HPDE6-E6E7 (cell line): ENCODE data around the gene OSBPL10.
"Not testable (repeated sequence)": the region's sequence is repeated elsewhere in the genome, so short reads cannot be mapped to it uniquely, and the experiment has no call there.

Experiments
- DNase-seq: peaks from one replicate; pipeline ENCODE4 v3.0.0; 2011; ENCODE audit warnings: missing footprints; ENCODE audit errors: extremely low spot score

OSBPL10 gene

DNA sequence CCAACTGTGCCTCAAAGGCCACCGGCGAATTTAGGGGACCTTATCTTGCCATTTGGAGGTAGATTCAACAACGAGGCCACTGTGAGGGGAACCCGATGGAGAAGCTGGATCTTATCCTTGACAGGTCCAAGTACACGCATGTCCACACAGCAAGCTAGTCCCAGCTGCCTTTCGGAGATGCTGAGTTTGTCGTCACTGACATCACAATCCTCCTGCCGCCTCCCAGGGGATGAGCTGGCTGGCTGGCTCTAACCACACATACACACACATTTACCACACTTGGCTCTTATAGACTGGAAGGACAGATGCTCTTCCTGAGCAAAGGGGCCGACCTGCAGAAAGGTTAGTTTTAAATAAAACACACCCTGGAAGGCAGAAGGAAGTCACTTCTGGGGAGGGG is 272.1 kb downstream of the OSBPL10 start:
- DNase-seq, result no peak

DNA sequence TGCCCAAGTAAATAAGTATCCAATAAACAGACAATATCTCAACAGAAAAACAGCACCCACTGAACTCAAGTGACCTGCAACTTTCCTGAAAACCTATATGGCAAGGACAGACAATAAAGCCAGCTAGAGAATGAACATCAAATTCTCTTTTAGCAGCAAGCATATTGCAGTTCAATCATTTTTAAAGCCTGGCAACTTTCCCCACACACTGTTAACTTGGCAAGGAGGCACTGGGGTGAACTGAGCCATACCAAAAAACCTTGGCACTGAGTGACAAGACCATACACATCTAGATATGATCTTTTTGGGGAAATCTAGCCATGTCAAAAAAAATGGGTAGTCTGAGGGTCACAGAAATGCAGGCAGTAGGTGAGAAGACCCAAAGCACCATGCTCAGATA is 273.8 kb downstream of the OSBPL10 start:
- DNase-seq, result no peak

DNA sequence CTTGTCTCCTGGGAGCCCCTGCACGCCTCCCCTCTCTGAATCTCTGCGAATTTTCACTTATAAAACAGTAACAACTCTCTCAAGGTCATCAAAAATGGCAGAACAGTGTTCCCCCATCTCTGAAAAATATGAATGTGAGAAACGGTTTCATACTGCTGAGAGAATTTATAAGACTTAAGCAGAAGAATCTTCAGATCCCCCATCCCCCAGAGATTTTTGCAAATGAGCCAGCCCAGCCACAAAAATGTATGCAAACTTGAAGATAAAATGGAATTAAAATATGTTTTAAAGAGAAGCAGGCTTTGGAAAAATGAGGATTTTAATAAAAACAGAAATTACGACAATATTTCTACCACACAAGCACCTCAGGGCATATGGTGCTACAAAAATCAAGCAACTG is 275.3 kb downstream of the OSBPL10 start:
- no peak for DNase-seq

DNA sequence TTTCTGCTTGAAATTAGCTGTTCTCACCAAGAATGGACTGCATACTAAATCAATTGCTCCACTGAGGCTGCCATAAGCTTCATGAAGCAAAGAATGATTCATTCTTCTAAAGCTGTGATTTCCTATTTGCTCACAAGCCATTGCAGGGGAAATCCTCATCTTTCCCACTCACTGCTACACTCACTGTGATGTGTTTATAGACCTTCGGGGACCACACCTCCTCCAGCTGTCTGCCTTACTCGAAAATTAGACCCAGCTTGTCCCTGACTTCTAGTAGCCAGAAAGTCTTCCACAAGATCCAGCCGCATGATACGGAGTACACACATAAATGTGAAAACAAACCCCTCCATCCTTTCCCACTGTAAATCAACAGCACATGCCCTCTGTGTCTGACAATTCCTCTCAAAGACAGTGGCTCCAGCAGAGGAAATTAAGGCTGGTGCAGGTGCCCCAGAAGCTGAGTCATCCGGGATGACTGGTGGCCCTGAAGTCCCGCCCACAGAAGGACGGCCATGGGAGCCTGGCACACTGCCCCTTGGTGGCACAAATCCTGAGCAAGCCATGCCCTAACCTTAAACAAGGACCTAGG is 276.4 kb downstream of the OSBPL10 start:
- DNase-seq, result peak; percentile 23

DNA sequence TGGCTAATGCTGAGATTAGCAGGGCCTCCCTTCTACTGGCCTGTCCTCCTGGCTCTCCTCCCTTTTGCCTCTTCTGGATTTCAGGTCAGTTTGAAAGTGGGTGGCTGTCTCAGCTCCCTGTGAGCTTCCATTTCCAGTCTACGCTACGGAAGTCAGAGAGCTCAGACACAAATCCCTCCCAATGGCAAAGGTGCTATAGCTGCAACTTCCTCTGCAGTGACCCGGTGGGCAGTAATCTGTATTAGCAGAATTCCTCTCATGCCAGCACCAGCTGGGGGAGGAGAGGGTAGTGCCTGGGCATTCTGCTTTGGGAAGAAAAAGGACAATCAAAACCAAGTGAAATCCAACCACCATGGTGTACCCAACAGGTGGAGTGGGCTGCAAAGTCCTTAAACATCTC is 276.9 kb downstream of the OSBPL10 start:
- DNase-seq, result no peak

DNA sequence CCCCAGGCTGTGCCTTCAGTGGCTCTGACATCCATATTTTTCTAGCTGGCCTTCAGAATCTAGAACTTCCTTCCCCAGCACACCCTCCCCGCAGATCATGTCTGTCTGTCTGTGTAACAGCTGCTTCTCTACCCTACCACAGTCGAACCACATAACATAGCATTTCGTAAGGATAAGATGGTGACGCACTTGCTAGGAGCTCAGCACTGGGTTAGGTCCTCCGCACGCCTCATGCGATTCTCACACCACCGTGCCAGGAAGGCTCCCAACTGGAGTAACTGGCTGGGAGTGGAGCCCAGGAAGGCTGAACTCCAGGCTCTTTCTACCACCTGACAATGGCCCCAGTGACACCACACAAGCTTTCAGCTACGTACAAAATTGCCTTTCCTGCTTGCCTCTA is 279.8 kb downstream of the OSBPL10 start:
- no peak for DNase-seq

DNA sequence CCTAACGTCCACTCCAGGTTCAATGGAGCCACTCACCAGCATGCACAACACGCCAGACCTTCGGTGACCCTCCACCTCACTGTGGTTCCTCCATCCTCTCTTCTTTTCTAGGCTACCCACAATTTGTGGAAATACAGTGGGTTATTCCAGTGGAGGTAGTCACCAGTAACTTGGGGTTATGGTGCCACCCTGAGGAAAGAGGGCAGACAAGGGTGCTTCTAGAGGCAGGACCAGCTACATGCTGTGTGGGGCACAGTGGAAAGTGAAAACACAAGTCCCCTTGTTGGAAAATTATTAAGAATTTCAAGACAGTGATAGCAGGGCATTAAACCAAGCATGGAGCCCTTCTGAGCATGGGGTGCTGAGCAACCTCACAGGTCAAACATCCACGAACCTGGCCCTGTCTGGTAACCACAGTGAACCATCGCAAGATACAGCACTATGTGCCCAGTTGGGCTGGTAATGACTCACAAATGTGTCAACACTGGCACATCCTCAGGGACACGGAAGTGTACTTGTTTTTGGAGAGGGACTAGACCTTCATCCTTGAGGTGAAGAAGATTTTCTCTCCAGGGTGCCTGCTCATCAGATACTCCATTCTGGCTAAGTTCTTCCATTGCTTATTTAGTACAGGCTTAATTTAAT is 281.6 kb downstream of the OSBPL10 start:
- no peak for DNase-seq

DNA sequence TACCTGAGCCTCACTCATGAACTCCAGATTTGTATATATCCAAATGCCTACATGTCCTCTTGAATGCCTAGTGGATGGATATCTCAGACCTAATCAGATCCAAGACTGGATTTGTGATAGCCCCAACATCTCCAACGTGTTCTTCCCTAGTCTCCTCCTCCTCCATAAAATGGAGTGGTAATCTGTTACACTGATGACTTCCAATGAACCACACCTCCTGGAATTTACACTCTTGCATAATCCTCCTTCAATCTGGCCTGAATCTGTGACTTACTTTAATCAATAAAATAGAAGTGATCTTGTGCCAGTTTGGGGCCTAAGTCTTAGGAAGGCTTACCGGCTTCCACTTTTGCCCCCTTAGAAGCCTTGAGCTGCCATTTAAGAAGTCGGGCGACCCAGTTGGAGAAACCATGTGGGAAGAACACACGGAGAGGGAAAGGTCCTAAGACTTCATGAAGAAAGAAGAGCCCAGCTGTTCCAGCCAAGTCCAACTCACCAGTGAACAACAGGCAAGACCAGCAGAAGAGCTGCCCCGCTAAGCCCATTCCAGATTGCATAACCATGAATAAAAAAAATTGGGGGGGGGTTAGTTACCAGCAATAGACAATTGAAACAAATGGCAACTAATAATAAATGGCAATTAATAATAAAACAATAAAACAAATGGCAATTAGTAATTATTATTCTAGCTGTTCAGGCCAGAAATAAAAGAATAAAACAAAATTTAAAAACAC is 284.1 kb downstream of the OSBPL10 start:
- no peak for DNase-seq

DNA sequence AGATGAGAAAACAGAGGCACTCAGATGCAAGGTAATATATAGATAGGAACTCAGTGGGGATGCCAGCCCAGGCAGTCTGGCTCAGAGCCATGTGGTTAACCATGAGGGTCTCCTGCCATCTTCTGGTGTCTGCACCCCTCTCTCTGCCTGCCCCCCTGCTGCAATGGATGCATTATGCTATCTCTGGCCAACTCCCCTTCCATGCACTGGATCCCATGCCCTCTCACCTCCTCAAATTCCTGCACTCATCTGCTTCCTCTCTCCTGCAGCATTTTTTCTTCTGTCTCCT is 285.1 kb downstream of the OSBPL10 start:
- no peak for DNase-seq

DNA sequence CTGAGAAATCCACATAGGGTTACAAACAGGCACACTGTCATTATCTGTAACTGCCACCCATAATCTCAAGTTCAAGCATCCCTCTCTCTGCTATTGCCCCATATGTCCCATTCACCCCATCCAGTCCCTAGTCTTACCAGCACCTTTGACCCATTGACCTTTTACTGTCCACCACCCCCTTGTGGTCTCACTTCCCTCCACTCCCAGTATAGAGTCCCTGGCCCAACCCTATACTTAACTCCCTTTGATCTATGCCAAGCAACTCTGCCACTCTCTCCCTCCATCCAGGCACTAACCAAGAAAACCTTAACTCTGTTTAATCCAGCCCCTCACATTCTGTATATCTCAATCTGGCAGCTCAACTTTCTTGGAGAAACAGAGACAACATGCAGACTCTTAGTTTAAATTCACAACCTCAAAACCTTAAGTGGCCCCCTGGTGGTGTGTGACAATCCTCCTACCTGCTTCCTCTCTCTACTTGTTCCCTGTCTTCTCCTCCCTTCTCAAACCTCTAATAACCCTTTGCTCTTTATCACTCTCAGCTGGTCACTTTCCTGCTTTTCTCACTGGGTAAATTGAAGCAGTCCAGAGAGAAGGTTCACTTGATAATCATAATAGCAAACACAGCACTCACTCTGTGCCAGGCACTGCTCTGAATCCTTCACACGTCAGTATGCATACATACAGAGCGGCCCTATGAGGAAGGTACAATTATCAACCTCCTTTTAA is 285.6 kb downstream of the OSBPL10 start:
- no peak for DNase-seq

DNA sequence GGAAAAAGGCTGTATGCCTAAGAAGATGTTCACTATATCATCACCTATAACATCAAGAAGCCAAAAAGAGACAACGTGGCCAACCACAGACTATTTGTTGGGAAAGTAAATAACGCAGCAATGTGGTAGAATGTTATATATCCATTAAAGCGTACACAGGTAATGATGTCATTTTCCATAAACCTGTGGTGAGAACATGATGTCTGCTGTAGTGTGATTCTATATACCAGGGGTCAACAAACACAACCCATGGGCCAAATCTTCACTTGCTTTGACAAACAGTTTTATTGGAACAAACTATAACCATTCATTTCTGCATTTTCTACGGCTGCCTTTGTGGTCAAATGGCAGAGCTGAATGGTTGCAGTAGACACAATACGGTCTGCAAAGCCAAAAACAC is 287.7 kb downstream of the OSBPL10 start:
- no peak for DNase-seq

DNA sequence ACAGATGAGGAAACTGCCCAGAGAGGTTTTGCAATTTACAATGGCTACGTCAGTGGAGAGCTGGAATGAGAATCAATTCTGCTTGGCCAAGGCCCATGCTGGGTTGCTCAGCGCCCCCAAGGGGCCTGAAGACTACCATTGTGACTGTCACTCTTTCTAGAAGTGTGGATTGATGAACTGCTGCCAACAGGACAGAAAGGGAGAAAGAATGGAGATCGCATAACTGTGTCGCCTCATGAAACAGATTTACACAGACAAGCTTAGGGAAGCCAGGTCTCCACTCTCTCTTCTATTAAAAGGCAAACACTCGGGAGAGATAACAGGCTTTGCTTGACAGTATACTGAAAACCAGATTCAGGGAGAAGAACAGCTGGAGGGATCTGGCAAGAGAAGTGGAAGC is 288.3 kb downstream of the OSBPL10 start:
- DNase-seq, result no peak

DNA sequence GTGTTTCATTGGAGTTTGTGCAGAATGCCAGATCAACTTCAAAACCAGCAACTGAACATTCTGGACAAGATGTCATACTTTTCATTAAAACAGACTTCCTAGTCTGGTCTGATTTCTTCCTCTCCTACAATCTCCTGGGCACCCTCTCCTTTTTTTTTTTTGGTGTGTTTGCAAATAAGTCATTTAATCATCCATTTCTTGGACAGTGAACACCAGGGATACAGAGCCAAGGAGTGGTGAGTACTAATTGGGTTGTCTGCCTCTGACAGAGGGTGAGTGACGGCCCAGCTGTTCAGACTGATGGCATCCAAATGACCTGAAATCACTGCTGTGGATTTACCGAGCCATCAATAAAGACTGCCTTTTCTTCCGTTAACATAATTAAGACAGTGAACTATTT is 290.3 kb downstream of the OSBPL10 start:
- no peak for DNase-seq

DNA sequence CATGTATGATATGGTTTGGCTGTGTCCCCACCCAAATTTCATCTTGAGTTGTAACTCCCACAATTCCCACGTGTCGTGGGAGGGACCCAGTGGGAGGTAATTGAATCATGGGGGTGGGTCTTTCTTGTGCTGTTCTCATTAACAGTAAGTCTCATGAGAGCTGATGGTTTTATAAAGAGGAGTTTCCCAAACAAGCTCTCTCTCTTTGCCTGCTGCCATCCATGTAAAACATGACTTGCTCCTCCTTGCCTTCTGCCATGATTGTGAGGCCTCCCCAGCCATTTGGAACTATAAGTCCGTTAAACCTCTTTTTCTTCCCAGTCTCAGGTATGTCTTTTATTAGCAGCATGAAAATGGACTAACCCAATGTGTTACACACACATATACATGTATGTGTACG is 291.5 kb downstream of the OSBPL10 start:
- DNase-seq, result not testable (repeated sequence)

DNA sequence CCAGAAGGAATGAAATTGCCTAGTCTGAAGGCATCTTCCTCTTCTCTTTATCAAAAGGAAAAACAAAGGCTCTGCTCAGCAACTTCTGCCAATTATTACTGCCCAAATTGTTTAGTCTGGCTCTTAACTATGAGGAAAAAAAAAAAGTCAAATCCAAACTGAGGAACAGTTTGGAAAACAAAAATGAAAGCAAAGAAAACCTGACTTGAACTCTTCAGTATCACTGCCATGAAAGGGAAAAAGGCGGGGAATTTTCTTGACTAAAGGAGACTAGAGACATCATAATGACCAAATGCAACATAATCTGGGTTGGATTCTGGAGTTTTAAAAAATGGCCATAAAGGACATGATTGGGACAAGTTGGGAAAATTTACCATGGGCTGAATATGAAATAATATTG is 292.1 kb downstream of the OSBPL10 start:
- DNase-seq, result no peak

DNA sequence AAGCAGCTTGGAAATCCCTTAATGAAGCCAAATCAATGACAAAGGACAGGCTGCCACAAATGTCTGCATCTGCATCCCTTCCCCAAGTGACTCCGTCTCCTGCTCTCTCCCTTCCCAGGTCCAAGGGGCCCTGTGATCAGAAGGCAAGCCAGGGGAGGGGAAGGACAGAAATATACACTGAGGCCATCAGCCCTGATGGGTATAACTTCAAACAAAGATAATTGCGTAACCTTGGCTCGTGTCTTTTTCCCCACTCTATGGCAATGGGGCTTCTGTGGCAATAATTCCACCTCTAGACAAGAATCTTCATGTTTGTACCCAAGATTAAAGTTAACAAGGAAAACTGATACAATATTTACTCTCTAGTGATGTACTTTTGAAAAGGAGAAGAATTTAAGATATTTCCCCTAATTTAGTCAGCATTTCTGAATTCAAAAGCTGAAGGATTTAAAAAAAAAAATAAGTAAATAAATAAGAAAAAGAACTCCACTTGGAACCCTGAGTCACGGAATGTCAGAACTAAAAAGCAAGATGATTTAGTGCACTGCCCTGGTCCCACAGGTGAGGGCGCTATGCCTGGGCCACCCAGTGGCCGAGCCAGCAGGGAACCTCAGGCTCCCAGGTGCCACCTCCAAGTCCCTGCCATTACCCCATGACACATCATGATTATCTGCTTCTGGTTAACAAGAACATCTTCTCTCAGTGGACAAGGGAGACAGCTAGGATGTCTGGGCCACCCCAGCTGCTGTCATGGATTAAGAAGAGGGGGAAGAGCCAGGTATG is 293.9 kb downstream of the OSBPL10 start:
- DNase-seq, result no peak

DNA sequence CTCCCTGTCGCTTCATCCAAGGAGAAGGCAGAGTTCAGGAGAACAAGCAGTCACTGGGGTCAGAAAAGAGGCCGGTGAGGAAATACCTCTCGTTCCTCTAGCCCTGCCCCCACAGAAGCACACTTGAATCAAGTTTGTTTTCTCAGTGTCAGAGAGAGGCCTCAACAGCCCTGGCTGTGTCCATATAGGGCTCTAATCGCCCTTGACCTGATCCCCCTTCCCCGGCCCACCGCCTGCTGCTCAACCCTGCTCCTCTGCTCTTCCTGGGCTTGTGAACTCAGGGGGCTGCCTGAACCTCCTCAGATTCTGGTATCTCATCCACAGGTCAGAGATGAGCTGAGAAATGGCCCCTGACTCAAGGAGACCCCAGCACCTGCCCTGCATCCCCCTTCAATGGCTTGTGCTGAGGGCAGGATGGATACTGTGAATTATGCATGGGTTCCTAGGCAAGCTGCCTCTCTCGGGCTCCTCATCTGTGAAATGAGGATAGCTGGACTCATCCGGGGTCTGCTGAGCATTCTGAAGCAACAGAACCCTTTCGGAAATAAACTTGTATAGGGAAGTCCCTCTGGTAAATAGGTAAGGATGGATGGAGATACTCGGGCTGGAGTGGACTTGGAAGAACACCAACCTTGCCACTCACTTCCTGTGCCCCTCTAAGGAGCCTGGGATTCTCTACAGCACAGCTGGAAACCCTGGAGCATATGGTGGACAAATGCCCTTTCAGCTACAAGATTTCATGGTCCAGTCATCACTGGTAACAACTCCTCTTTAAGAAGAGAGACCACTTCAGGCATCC is 300.8 kb downstream of the OSBPL10 start:
- no peak for DNase-seq

DNA sequence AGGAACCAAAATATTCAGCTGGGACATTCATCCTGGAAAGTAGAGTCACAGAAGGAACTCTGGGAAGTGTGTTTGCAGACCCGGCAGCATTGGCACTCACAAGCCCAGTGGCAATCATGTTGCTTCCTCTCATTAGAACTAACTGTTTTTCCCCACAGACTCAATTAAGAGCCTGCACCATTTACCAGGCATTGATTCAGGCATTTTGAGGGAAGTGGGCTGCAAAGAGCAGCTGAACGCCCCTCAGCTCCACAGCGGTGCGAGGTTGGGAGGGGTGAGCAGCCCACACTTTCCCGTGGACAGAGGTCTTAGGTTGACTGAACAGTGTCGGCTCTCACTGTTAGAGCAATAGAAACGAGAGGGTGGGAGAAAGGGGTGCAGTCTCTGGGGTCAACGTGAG is 304.5 kb downstream of the OSBPL10 start:
- no peak for DNase-seq

DNA sequence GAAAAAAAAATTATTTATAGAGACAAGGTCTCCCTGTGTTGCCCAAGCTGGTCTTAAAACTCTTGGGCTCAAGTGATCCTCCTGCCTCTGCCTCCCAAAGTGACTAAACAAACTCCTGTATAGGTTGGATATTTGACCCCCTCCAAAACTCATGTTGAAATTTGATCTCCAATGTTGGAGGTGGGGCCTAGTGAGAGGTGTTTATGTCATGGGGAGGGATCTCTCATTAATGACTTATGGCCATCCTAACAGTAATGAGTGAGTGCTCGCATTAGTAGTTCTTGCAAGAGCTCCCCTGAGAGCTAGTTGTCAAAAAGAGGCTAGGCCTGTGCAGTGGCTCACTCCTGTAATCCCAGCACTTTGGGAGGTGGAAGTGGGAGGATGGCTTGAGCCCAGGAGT is 307.1 kb downstream of the OSBPL10 start:
- DNase-seq, result no peak

DNA sequence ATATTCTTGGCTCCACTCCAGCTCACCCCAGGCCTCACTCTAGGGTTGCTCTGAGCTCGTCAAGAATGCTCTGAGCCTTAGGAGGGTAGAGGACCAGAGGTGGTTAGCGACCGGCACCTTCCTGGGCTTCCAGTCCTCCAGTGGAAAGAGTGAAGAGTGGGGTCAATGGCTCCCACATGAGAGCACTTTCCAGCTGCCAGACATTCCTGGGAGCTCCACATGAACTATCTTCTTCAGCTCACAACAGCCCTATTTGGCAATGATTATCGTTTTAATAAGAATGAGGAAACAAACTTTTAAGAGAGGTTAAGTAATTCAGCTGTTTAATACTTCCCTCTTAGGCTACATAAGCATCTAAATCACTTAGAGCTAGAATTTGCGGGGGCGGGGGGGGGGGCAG is 309.1 kb downstream of the OSBPL10 start:
- no peak for DNase-seq

DNA sequence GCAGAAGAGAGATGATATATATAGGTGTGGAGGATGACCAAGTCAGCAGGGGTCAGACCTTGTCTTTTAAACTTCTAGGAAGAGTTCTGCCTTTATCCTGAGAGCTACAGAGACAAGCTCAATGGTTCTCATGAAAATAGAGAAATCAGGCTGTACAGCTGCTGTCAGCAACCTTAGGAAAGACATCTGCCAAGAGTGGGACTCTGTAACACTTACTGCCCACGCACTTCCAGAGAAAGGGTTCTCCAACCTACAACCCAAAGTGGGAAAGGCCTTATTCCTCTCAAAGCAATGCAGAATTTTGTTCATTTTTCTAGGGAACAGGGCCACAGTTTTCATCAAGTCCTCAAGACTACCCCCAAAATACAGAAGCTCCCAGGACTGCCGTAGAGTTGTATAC is 309.6 kb downstream of the OSBPL10 start:
- no peak for DNase-seq
